ENCODE data around the gene DDT. TPM values are rescaled to one million over a fixed set of nuclear protein-coding genes. Genes with fewer than 3 reads are reported as not detected.
"Not testable (repeated sequence)": the region's sequence is repeated elsewhere in the genome, so short reads cannot be mapped to it uniquely, and the experiment has no call there.

The DDT gene
- total RNA-seq, 2 experiments from 2014 or later, result 105 to 108 TPM

DNA sequence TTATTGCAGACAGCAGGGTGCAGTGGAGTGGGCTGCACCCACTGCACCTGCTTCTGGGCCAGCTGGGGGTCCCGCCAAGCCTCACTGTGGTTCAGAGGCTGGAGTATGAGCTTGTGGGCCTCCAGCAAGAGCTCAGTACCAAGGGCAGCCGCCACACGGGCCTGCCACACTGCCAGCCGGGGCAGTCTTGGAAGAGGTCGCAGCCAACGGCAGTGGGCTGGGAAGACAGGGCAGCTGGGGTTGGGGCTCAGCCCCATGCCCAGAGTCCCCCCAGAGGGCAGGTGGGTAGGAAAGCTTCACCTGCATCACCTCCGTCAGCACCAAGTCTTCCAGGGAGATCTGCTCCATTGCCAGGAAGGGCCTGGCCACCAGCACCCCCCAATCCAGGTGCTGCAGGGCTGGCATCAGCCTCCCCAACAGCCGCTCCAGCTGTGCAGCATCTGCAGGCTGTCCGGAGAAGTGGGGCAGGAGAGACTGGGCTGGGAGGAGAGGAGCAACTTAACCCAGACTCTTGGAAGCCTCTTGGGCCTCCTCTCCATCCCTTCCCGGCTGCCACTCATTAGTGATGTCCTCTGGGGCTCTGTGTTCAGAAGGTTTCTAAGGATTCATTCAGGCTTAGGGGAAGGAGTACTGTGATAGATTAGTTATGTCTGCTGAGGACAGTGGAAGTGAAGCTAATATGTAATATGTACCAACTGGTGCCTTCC lies 32.1 kb upstream of the DDT start:
- H3K27me3 Mint-ChIP-seq, result peaks cover 4% of the 10 kb centered on the region
- H3K27ac Mint-ChIP-seq, result no peak overlapping the region
- H3K4me3 Mint-ChIP-seq, result no peak overlapping the region
- peaks cover 1% of the 10 kb centered on the region for H3K36me3 Mint-ChIP-seq
- DNase-seq, result no peak
- intact Hi-C loops (cut with micrococcal nuclease), result no loop called here
- CTCF ChIA-PET, result interaction anchor here (0.5 kb wide), 1 partner anchor 318 kb away, joined by 3 read pairs; no protein-coding TSS in a partner anchor
- no peaks in the 10 kb centered on the region for H3K9me3 Mint-ChIP-seq
- POLR2A ChIA-PET, result no interaction called here
- H3K4me1 Mint-ChIP-seq (ENCODE audit: low read depth), result peaks cover 5% of the 10 kb centered on the region

DNA sequence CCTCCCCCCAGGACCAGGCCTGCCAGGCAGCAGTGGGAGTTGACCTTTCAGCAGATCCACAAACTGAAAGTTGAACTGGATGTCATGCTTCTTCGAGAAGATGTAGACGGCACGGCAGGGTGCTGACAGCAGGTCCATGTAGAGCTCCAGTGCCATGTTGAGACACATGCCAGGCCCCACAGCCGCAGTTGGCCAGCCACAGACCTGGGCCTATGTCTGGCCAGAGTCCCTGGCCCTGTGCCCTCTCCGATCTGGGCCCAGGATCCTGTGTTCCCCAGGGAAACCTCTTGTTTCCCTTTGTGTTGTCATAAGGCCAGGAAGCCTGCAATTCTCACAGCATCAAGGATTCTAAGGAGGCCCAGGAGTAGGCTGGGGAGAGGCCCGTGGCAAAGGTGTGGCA lies 31.0 kb upstream of the DDT start, which contains the start of gene GSTT4:
Gene GSTT4 (minus strand): TSS at position 253 of the 400 bp plus-strand sequence. CDS start 97 bp downstream, at position 156.
- H3K4me3 Mint-ChIP-seq, result no peak within 1 kb of the TSS
- intact Hi-C loops (cut with micrococcal nuclease), result no loop called here
- peaks cover 4% of the 10 kb centered on the region for H3K27me3 Mint-ChIP-seq
- no peaks in the 10 kb centered on the region for H3K9me3 Mint-ChIP-seq
- POLR2A ChIA-PET, result no interaction called here
- no peaks in the 10 kb centered on the region for H3K36me3 Mint-ChIP-seq
- DNase-seq, result no peak
- CTCF ChIA-PET, result no interaction called here
- H3K4me1 Mint-ChIP-seq (ENCODE audit: low read depth), result peaks cover under 1% of the 10 kb centered on the region
- no peak within 1 kb of the TSS for H3K27ac Mint-ChIP-seq

DNA sequence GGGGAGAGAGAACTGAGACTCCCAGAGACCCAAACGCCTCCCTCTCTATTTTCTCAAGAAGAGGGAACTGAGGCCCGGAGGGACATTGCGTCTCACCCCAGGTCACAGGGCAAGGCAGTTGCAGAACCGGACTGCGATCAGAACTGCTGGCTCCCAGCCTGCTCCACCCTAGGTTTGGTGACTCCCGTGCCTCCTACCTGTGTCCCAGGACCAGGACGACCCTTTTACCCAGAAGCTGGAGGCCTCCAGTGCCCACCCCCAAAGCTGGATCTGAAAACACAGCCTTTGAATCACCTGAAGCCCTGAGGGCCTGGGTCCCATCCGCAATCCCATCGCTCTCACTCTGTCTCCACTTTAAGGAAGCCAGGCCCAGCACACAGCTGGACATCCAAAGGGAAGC lies 29.6 kb upstream of the DDT start:
- Mint-ChIP-seq H3K27me3 (peaks cover 4% of the 10 kb centered on the region), H3K4me1 (ENCODE audit: low read depth) (no peaks in the 10 kb centered on the region), H3K4me3 (no peak overlapping the region), H3K27ac (no peak overlapping the region), H3K9me3 (no peaks in the 10 kb centered on the region), H3K36me3 (no peaks in the 10 kb centered on the region)
- CTCF ChIA-PET, result no interaction called here
- intact Hi-C loops (cut with micrococcal nuclease), result no loop called here
- no peak for DNase-seq
- POLR2A ChIA-PET, result no interaction called here

DNA sequence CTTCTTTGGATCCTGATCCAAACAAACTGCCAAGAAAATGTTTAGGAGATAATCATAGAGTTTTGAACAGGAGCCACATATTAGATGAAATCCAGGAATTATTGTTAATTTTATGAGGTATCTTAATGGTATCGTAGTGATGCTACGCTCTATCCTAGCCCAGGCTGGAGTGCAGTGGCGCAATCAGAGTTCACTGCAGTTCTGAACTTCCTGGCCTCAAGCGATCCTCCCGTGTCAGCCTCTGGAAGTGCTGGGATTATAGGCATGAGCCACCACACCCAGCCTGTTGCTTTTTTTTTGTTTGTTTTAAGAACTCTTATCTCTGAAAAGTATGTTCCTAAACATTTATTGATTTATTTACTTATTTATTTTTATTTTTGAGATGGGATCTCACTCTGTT lies 28.6 kb upstream of the DDT start:
- intact Hi-C loops (cut with micrococcal nuclease), result no loop called here
- Mint-ChIP-seq H3K4me3 (no peak overlapping the region), H3K27ac (no peak overlapping the region), H3K4me1 (ENCODE audit: low read depth) (no peaks in the 10 kb centered on the region), H3K36me3 (no peaks in the 10 kb centered on the region), H3K9me3 (no peaks in the 10 kb centered on the region), H3K27me3 (peaks cover 4% of the 10 kb centered on the region)
- ChIA-PET POLR2A (no interaction called here), CTCF (no interaction called here)
- no peak for DNase-seq

DNA sequence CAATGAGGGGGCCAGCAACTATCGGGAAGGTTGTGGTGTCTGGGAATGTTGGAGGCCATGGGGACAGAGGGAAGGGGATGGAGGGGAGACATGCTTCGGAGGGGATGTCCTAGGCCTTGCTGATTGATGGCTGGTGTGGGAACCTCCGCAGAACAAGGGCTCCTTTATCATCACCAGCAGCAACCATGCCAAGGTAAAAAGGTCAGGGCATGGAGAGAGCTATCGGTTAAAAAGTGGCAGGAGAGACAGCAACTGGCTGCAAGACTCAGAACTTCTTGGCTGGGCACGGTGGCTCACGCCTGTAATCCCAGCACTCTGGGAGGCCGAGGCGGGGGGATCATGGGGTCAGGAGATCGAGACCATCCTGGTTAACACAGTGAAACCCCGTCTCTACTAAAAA lies 28.0 kb upstream of the DDT start:
- intact Hi-C loops (cut with micrococcal nuclease), result no loop called here
- Mint-ChIP-seq H3K4me1 (ENCODE audit: low read depth) (peaks cover 2% of the 10 kb centered on the region), H3K36me3 (no peaks in the 10 kb centered on the region), H3K4me3 (no peak overlapping the region), H3K9me3 (no peaks in the 10 kb centered on the region), H3K27ac (no peak overlapping the region), H3K27me3 (peaks cover 4% of the 10 kb centered on the region)
- ChIA-PET CTCF (no interaction called here), POLR2A (no interaction called here)
- no peak for DNase-seq

DNA sequence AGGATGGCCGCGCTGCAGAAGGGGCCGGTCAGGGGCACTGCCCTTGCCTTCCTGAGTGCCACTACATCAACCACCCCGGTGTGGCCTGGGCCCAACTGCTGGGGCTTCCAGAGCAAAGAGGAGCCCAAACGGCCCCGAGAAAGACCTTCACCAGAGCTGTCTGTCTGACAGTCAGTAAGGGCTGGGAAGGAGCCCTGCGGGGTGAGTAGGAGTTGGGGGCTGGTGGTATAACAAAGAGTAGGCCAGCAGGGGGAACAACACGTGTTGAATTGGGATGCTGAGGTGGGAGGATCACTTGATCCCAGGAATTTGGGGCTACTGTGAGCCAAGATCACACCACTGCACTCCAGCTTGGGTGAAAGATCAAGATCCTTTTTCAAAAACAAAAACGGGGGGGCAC lies 27.1 kb upstream of the DDT start:
- no peak overlapping the region for H3K27ac Mint-ChIP-seq
- no peaks in the 10 kb centered on the region for H3K9me3 Mint-ChIP-seq
- no peak overlapping the region for H3K4me3 Mint-ChIP-seq
- peaks cover 4% of the 10 kb centered on the region for H3K27me3 Mint-ChIP-seq
- ChIA-PET CTCF (interaction anchor here (1.0 kb wide), 1 partner anchor 10 kb away, joined by 3 read pairs; the partner anchor contains the start of gene CABIN1), POLR2A (no interaction called here)
- intact Hi-C loops (cut with micrococcal nuclease), result no loop called here
- no peaks in the 10 kb centered on the region for H3K36me3 Mint-ChIP-seq
- DNase-seq, result no peak
- peaks cover 2% of the 10 kb centered on the region for H3K4me1 Mint-ChIP-seq (ENCODE audit: low read depth)

DNA sequence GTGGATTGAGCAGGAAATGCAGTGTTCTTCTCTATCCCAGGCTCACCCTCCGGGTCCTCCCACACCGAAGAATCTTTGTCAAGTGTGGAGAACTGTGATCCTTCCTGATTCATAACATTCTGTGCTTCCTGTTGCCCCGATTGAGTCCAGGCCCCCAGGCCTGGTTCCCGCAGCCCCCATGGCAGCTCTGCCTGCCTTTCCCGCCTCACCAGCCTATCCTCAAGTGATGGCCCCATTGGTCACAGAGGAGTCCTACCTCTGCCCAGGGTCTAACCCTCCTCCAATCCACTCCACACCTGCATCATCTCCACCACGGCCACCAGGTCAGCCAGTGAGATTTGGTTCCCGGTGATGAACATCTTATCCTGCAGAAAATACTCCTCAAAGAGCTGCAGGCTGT lies 25.5 kb upstream of the DDT start:
- H3K4me3 Mint-ChIP-seq; H3K4me1 Mint-ChIP-seq (ENCODE audit: low read depth); POLR2A ChIA-PET; intact Hi-C loops (cut with micrococcal nuclease); H3K36me3 Mint-ChIP-seq; H3K27ac Mint-ChIP-seq; H3K9me3 Mint-ChIP-seq; H3K27me3 Mint-ChIP-seq; DNase-seq; CTCF ChIA-PET: not testable (repeated sequence)

DNA sequence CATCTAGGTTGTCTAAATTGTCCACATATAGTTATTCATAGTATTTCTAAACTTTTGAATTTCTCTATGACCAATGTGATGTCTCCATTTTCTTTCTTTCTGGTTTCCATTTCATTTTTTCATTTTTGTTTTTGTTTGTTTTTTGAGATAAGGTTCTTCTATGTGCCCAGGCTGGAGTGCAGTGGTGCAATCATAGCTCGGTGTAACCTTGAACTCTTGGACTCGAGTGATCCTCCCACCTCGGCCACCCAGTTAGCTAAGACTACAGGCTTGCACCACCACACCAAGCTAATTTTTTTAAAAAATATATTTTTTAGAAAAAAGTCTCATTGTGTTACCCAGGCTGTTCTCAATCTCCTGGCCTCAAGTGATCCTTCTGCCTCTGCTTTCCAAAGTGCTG lies 22.9 kb upstream of the DDT start:
- ChIA-PET POLR2A (no interaction called here), CTCF (no interaction called here)
- H3K27ac Mint-ChIP-seq, result no peak overlapping the region
- peaks cover 2% of the 10 kb centered on the region for H3K4me1 Mint-ChIP-seq (ENCODE audit: low read depth)
- no peaks in the 10 kb centered on the region for H3K9me3 Mint-ChIP-seq
- H3K36me3 Mint-ChIP-seq, result no peaks in the 10 kb centered on the region
- no peak overlapping the region for H3K4me3 Mint-ChIP-seq
- DNase-seq, result no peak
- no peaks in the 10 kb centered on the region for H3K27me3 Mint-ChIP-seq
- intact Hi-C loops (cut with micrococcal nuclease), result no loop called here

DNA sequence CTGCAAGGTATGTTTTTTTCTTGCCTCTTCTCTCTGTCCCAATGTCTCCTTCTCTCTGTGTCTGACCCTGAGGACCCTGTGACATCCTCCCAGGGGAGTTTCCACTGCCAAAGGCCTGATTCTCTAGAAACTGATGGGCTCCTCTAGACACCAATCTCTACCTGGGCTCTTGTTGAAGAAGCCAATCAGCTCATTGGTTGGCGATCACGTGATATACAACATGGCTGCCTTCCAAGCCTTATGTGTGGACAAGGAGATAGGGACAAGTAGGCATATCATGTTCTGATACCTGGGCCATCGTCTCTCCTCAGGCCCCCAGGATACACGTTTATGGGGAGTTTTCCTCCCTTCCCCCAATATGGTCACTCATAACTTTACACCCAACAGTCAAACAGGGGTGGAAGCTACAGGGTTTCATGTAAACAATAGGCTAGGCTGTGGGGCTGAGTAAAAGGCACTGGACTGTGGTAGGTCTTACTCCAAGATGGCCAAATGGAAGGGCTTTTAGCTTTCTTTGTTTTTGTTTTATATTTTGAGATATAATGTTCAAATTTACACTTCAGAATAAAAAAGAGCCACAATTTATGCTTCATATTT lies 19.4 kb upstream of the DDT start:
- H3K27ac Mint-ChIP-seq; DNase-seq; CTCF ChIA-PET; H3K27me3 Mint-ChIP-seq; H3K4me3 Mint-ChIP-seq; H3K9me3 Mint-ChIP-seq; H3K36me3 Mint-ChIP-seq; POLR2A ChIA-PET; H3K4me1 Mint-ChIP-seq (ENCODE audit: low read depth); intact Hi-C loops (cut with micrococcal nuclease): not testable (repeated sequence)

DNA sequence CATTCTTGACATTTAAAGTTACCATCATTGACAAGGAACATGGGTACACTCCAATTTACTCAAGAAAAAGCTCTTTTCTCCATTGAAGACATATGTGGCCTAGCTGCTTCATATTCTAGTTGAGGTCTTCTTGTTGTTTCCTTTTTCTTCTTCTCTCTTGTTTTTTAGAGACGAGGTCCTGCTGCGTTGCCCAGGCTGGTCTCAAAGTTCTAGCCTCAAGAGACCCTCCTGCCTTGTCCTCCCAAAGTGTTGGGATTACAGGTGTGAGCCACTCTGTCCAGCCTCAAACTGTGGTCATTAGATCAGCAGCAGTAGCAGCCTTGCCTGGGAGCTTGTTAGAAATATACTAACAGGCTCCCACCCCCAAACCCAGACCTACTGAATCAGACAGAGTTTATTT lies 18.8 kb upstream of the DDT start:
- intact Hi-C loops (cut with micrococcal nuclease); H3K27ac Mint-ChIP-seq; DNase-seq; H3K4me1 Mint-ChIP-seq (ENCODE audit: low read depth); H3K36me3 Mint-ChIP-seq; H3K27me3 Mint-ChIP-seq; H3K9me3 Mint-ChIP-seq; CTCF ChIA-PET; POLR2A ChIA-PET; H3K4me3 Mint-ChIP-seq: not testable (repeated sequence)

DNA sequence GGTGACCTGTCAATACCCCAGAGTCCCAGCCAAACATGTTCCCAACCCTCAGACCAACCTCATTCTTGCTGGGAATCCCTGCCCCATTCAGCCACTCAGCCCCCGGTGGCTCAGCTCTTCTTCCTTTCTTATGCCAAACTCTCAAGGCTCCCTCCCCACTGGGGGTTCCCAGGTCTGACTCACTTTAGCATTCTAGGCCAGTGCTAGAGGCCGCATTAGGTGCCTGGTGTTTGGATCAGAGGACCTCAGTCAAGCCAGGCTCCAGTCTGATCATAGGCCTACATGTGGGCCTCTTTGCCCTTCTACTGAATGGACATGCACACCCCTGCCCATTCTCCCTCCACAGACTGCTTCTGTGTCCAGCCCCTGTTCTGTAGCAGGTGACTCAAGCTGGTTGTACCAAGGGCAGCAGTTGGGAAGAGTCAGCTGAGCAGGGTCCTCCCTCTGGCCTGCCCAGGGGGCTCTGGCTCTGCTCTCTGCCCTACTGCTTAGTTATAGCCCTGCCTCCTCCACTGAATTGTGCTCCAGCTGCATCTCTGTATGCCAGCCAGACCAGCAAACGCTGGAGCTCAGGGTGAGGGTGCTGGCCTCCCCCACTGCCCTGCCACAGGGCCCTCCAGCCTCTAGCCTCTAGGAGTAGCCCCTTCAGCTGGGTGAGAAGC lies 15.5 kb upstream of the DDT start:
- intact Hi-C loops (cut with micrococcal nuclease), result loop anchor here (10.0 kb wide), 1 partner anchor 165 kb away; no protein-coding TSS in a partner anchor
- POLR2A ChIA-PET; H3K4me3 Mint-ChIP-seq; H3K27ac Mint-ChIP-seq; H3K9me3 Mint-ChIP-seq; H3K4me1 Mint-ChIP-seq (ENCODE audit: low read depth); H3K27me3 Mint-ChIP-seq; CTCF ChIA-PET; H3K36me3 Mint-ChIP-seq; DNase-seq: not testable (repeated sequence)

DNA sequence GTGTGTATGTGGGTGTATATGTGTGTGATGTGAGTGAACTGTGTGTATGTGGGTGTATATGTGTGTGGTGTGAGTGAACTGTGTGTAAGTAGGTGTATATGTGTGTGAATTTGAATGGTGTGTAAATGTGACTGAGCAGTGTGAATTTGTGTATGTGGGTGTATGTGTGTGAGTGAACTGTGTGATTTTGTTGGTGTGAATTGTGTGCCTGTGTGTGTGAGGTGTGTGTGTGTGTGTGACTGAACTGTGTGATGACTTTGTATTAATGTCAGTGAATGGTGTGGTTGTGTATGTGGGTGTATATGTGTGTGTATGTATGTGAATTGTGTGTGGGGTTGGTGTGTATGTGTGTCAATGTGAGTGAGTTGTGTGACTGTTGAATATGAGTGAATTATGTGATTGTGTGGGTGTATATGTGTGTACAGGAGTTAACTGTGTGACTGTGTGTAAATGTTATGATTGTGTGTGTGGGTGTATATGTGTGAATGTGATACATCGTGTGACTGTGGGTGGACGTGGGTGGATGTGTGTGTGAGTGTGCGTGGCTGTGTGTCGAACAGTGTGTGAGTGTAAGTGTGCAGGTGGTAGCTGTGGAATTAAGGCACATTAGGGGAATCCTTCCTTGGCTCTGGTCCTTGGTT lies 12.4 kb upstream of the DDT start:
- H3K4me1 Mint-ChIP-seq (ENCODE audit: low read depth); CTCF ChIA-PET; H3K4me3 Mint-ChIP-seq; H3K27me3 Mint-ChIP-seq; H3K27ac Mint-ChIP-seq; POLR2A ChIA-PET; H3K36me3 Mint-ChIP-seq; DNase-seq; H3K9me3 Mint-ChIP-seq: not testable (repeated sequence)
- intact Hi-C loops (cut with micrococcal nuclease), result loop anchor here (10.0 kb wide), 1 partner anchor 168 kb away; no protein-coding TSS in a partner anchor

Data from activated CD4-positive, alpha-beta memory T cell treated with anti-CD3 and anti-CD28 coated beads for 36 hours (primary cell).